NCI-H524 (cell line): ENCODE measurements around the gene MGLL.
A peak's percentile ranks its signal among the peaks of the same experiment; 100 is the strongest.
"Not testable (repeated sequence)": the region's sequence is repeated elsewhere in the genome, so short reads cannot be mapped to it uniquely, and the experiment has no call there.

Source experiments
- DNase-seq, 2 experiments: peaks; one replicate each; lab custom pipeline; 2025; lab: John Stamatoyannopoulos, UW

The MGLL gene

DNA sequence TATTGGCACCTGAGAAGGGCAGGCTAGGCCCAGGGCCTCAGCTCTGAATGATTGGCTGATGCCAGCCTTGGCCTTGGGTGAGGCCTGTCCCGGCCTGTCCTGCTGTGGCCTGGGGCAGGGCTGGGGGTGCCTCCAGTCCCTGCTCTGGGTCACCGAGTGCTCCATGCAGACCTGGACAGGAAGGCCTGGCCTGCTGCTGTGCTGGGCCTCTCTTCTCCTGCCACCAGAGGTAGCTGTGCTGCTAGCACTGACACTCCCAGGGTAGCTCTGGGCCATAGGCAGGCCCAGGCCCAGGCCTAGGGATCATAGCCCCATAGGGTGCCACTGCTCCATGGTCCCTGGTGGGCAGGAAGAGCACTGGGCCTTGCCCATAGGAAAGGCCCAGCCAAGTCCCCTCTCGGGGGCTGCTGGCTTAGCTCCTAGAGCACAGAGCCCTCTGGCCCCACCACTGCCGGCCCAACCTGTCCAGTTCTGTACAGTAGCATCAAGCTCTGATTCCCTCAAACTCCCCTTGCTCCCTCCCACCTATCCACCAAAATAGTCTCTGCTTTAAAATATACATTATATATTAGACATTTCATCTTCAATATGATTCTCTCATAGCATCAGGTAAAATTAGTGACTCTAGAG, 131.4 kb downstream of the MGLL start:
- peak; percentile 68 to 81 for DNase-seq

- DNase-seq = no peak
Measured at GRCh38 chr3:127690106-127690505, 132.2 kb downstream of the MGLL start.

GRCh38 chr3:127689266-127689860, 133.0 kb downstream of the MGLL start:
- no peak for DNase-seq

DNA sequence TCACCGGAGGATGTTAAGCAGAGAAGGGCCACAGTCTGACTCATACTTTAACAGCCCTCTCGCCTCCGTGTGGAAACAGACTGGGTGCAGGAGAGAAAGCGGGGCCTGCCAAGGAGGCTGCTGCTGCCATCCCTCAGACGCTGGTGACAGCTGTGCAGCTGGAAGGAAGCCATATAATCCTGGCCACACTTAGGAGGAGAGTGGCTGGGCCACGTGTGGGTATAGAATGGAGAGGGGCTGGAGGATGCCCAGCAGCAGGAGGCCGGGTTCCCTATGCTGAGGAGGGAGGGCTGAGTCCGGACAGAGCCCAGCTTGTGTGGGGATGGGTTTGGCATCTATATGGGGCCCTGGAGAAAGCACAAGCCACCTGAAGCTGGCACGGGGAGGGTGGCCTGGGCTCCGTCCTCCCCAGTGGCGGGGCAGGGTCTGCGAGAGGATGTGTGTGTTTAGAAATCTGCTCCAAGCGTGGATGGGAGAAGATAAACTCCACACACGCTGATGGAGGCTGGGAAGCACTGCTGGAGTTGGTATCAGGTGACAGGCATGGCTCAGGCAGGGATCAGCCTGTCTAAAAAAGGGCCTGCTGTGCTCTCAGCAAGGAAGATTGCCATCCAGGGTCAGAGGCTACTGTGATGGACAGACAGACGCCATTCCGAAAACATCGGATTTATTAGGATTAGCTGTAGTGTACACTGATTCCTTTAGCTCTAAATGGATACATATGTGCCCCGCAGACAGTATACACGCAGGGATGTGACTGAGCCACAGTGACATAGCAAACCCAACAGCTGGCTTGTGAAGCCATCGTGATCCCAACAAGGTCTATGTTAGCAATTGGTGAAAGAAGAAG, 133.7 kb downstream of the MGLL start:
- DNase-seq = peak; percentile 95 to 98

GRCh38 chr3:127688022-127688415, 134.3 kb downstream of the MGLL start:
- DNase-seq = no peak

- no peak for DNase-seq
Measured at GRCh38 chr3:127687228-127687737, 135.0 kb downstream of the MGLL start.

DNA sequence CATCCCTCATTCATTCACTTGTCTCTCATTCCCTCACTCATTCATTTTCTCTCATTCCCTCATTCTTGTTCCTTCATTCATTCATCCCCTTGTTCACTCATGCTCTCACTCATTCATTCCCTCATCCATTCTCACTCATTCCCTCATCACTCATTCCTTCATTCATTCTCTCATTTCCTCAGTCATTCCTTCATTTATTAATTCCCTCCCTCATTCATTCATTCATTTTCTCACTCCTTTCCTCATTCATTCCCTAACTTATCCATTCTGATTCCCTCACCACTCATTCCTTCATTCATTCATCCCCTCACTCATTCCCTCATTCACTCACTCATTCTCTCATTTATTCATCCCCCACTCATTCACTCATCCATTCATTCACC, 135.8 kb downstream of the MGLL start:
- DNase-seq = no peak

DNA sequence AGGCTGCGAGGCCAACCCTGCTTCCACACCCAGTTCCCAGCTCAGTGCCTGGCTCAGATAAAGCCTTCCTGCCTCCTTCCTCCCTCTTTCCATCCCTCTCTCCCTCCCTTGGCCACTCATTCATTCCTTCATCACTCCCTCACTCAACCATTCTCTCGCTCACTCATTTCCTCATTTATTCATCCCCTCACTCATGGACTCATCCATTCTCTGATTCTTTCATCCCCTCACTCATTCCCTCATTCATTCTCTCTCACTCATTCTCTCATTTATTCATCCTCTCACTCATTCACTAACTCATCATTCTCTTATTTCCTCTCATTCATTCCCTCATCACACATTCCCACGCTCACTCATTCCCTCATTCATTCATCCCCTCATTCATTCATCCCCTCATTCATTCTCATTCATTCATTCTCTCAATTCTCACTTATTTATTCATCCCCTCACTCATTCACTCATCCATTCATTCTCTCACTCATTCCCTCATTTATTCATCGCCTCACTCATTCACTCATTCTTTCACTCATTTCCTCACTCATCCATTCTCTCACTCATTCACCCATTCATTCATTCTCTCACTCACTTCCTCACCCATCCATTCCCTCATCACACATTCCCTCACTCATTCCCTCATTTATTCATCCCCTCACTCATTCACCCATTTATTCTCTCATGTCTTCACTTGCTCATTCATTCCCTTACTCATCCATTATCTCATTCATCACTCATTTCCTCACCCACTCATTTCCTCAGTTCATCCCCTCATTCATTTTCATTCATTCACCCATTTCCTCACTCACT, 136.4 kb downstream of the MGLL start:
- no peak for DNase-seq

DNA sequence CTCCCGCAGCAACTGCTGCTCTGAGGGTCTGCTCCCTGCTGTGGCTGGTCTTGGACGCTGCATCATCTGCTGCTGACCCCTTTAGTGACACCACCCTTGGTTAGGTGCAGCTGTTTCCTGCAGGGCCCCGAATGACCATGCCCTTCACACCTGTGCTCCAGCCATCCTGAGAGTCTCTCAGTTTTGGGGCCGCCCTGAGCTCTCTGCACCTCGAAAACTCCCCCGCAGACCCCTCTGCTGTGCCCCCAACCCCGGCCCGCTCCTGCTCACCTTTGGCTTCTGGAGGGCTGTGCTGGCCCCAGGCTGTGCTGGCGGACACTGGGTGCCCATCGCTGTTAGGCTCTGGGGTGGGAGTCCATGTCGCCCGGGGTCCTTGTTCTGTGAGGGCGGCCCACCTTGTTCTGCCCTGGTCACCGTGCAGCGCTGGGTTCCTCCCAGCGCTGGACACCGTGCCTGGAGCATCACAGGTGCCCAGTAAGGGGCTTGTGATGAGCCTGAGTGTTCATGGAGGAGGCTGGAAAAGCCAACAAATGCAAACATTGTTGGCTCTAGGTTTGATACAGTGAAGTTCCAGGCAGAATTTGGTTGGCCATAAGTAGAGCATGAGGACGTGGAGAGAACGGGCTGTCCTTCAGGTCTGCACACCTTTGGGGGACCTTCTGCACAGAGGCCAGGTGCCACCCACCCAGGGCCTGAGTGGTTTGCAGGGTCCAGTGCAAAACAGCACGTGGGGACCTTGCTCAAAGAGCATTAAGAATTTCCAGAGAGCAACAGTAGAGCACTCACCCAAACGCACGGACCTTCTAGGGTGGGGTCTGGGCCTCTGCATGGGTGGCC, 137.2 kb downstream of the MGLL start:
- DNase-seq = no peak

DNA sequence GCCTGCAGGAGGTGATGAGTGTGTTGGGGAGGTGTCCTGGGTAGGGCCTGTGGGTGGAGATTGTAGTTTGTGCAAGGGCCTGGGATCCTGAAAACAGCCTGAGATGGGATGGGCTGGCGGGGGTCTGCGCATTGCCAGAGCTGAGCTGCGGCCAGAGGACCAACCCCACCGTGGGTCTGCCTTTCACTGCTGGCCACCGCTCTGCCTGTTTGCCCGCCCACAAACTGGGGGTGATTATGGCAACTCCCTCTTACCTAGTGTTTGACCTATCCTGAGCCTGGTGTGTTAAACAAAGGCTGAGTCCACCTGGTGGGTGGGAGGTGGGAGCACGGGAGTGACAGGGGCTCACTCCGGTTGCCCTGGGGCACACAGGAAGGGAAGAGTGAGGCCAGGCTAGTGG, 139.8 kb downstream of the MGLL start:
- no peak for DNase-seq

- DNase-seq = not testable (repeated sequence)
Measured at GRCh38 chr3:127682175-127682554, 140.2 kb downstream of the MGLL start.

- DNase-seq = no peak
Measured at GRCh38 chr3:127680798-127681221, 141.5 kb downstream of the MGLL start.

GRCh38 chr3:127680146-127680661, 142.1 kb downstream of the MGLL start:
- no peak for DNase-seq

- DNase-seq = no peak
Measured at GRCh38 chr3:127679534-127680145, 142.7 kb downstream of the MGLL start.

DNA sequence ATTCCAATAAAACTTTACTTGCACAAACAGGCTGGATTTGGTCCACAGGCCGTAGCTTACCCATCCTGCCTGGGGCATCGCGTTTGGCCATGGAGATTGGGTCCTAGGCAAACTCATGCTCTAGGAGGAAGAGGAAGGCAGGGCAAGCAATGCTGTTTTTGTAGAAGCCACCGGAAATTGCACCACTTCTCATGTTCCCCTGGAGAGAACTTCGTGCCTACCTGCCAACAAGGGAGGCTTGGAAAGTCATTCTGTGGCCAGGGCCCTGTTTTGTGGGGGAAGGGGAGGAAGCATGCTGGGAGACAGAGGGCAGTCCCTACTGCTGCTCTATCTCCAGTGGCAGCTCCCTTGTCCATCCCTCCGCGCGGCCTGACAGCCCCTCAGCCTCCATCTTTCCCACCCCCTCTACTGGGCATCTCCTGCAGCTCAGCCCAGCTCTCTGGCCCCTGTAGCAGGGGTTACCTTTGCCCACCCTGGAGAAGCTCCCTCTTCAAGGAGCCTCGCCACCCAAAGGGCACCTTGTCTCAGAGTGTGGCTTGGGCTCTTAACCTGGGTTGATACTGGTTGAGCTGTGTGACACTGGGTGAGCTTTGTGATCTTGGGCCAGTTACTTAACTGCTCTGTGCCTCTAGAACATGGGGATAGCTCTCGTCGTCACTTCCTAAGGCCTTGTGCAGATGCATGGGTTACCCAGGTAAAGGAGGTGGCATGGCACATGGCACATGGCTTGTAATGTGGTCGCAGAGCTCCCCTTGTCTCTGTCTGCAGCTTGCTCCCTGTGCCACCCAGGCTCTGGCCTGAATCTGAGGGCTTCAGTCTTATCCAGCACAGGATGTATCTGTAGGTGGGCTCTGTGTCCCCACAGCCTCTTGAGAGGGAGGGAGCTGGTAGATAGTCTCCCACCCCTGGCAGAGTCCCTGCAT, 143.4 kb downstream of the MGLL start:
- DNase-seq = no peak

- peak in 1 of 2 experiments; percentile 31 for DNase-seq
Measured at GRCh38 chr3:127678315-127678599, 144.1 kb downstream of the MGLL start.

GRCh38 chr3:127677541-127678314, 144.6 kb downstream of the MGLL start:
- DNase-seq = no peak

- DNase-seq = no peak
Measured at GRCh38 chr3:127676921-127677351, 145.4 kb downstream of the MGLL start.

DNA sequence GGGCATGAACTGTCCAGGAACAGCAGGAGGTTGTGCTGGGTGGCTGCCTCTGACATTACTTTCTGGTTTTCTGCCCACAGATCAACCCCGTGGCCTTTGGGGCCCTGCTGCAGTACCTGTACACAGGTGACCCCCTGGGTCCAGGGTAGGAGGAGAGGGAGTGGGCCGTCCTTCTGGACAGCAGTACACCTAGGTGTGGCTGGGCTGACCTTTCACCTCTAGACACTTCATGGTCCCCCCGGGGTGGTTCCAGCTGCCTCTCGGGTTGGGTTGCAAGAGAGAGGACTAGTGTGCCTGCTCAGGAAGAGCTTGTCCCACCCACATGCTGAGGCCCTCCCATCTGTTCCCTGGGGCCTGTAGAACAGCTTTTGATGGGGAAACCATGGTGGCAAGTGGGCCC, 145.9 kb downstream of the MGLL start:
- DNase-seq = peak in 1 of 2 experiments; percentile 60
